Neural progenitor cell (in vitro differentiated cells): Measurements from ENCODE around the gene FRRS1. TPM values are rescaled to one million over a fixed set of nuclear protein-coding genes. Genes with fewer than 3 reads are reported as not detected.

Experiments
- DNase-seq: peaks from one replicate; pipeline ENCODE4 v3.0.0-alpha.2; 2016; ENCODE audit warnings: low spot score
- H2AFZ ChIP-seq: fragments of 200-600 bp; sonication (generic); replicated peaks from 2 replicates; pipeline ENCODE4 v1.6.1; 2016; ENCODE audit warnings: antibody characterized with exemption
- H3F3A ChIP-seq: fragments of 200-600 bp; sonication (generic); 2 replicates; pipeline ENCODE4 v1.6.1; 2016; ENCODE audit warnings: antibody characterized with exemption, low read depth
- H3K27ac ChIP-seq: fragments of 200-600 bp; sonication (generic); 2 replicates; pipeline ENCODE4 v1.5.1; 2016; ENCODE audit warnings: mild to moderate bottlenecking
- H3K27me3 ChIP-seq: fragments of 200-600 bp; sonication (generic); 2 replicates; pipeline ENCODE4 v1.6.1; 2016; ENCODE audit warnings: mild to moderate bottlenecking, moderate library complexity
- H3K36me3 ChIP-seq: fragments of 200-600 bp; sonication (generic); 2 replicates; pipeline ENCODE4 v1.5.1; 2016
- H3K4me1 ChIP-seq: fragments of 200-600 bp; sonication (generic); 2 replicates; pipeline ENCODE4 v1.6.1; 2016; ENCODE audit warnings: mixed run types
- H3K4me2 ChIP-seq: fragments of 200-600 bp; sonication (generic); 2 replicates; pipeline ENCODE4 v1.6.1; 2016
- H3K4me3 ChIP-seq: fragments of 200-600 bp; sonication (generic); 2 replicates; pipeline ENCODE4 v1.5.1; 2016
- H3K79me2 ChIP-seq: fragments of 200-600 bp; sonication (generic); 2 replicates; pipeline ENCODE4 v1.6.1; 2016; ENCODE audit warnings: low read depth
- H3K9ac ChIP-seq: fragments of 200-600 bp; sonication (generic); 2 replicates; pipeline ENCODE4 v1.6.1; 2016
- H3K9me3 ChIP-seq: fragments of 200-600 bp; sonication (generic); 2 replicates; pipeline ENCODE4 v1.5.1; 2016; ENCODE audit warnings: low read depth
- H4K20me1 ChIP-seq: fragments of 200-600 bp; sonication (generic); 2 replicates; pipeline ENCODE4 v1.6.1; 2016; ENCODE audit warnings: low read depth
- H3K27ac Mint-ChIP-seq: 3 replicates; pipeline ENCODE4 v1.8.0; 2021; ENCODE audit warnings: mixed read lengths
- H3K27me3 Mint-ChIP-seq: 2 replicates; pipeline ENCODE4 v1.8.0; 2022; ENCODE audit warnings: low read depth, mild to moderate bottlenecking, inconsistent platforms, moderate library complexity, mixed read lengths; ENCODE audit not compliant: insufficient read depth
- H3K36me3 Mint-ChIP-seq: 3 replicates; pipeline ENCODE4 v1.8.0; 2021; ENCODE audit warnings: mixed read lengths
- H3K4me1 Mint-ChIP-seq: 3 replicates; pipeline ENCODE4 v1.8.0; 2021; ENCODE audit warnings: mixed read lengths
- H3K4me3 Mint-ChIP-seq: 3 replicates; pipeline ENCODE4 v1.8.0; 2021; ENCODE audit warnings: mild to moderate bottlenecking, moderate library complexity, mixed read lengths
- H3K9me3 Mint-ChIP-seq: 3 replicates; pipeline ENCODE4 v1.8.0; 2020; ENCODE audit warnings: mixed read lengths
- EZH2 ChIP-seq: fragments of 200-600 bp; sonication (generic); IDR thresholded peaks from 2 replicates; pipeline ENCODE4 v1.6.1; 2017; ENCODE audit warnings: antibody characterized with exemption, mild to moderate bottlenecking, moderate library complexity
- EZH2phosphoT487 ChIP-seq: fragments of 200-600 bp; sonication (generic); IDR thresholded peaks from 2 replicates; pipeline ENCODE4 v1.6.1; 2017; ENCODE audit warnings: antibody characterized with exemption
- total RNA-seq: library from RNA; depleted of rRNA; stranded (reverse); fragments of >200 nt; gene quantifications from 2 replicates; pipeline ENCODE4 v1.2.3, GENCODE V29; 2015; ENCODE audit warnings: low replicate concordance
- TF ChIP-seq, protein P1 (sequence below): fragments of 200-600 bp; sonication (generic); IDR thresholded peaks from 2 replicates; pipeline ENCODE4 v1.5.1; 2017; ENCODE audit warnings: antibody characterized with exemption, mild to moderate bottlenecking

The FRRS1 gene
- total RNA-seq, 1 donor from 2014 or later = 5.1 TPM

DNA sequence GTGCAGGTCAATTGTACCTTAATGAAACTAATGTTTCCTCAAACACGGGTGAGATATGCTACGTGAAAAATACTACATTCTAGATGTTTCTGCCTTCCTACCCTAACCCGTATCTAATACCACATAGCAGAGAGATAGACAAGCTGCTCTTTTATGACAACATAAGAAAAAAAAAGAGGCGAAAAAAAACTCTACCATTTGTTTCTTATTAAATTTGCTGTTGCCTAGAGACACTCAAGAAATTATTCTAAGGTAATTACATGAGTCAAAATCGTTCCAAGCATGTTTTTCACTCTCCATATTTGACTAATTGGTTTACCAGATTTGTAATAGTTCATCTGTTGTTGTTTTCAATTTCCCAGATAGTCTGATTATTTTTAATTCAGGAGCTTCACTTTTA, 93.1 kb downstream of the FRRS1 start:
- H3K36me3 Mint-ChIP-seq = no peaks in the 10 kb centered on the region
- H3K4me3 ChIP-seq = no peak overlapping the region
- no peak overlapping the region for H3K27ac Mint-ChIP-seq
- TF ChIP-seq, protein P1, sequence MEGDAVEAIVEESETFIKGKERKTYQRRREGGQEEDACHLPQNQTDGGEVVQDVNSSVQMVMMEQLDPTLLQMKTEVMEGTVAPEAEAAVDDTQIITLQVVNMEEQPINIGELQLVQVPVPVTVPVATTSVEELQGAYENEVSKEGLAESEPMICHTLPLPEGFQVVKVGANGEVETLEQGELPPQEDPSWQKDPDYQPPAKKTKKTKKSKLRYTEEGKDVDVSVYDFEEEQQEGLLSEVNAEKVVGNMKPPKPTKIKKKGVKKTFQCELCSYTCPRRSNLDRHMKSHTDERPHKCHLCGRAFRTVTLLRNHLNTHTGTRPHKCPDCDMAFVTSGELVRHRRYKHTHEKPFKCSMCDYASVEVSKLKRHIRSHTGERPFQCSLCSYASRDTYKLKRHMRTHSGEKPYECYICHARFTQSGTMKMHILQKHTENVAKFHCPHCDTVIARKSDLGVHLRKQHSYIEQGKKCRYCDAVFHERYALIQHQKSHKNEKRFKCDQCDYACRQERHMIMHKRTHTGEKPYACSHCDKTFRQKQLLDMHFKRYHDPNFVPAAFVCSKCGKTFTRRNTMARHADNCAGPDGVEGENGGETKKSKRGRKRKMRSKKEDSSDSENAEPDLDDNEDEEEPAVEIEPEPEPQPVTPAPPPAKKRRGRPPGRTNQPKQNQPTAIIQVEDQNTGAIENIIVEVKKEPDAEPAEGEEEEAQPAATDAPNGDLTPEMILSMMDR = no peak
- TF ChIP-seq EZH2phosphoT487 = no peak
- no peak for TF ChIP-seq EZH2
- no peaks in the 10 kb centered on the region for H3K36me3 ChIP-seq
- H3K27me3 ChIP-seq = no peaks in the 10 kb centered on the region
- no peaks in the 10 kb centered on the region for H3K9me3 Mint-ChIP-seq
- H3K9ac ChIP-seq = no peak overlapping the region
- H2AFZ ChIP-seq = no peak overlapping the region
- H4K20me1 ChIP-seq = no peaks in the 10 kb centered on the region
- H3K9me3 ChIP-seq = no peaks in the 10 kb centered on the region
- H3K27ac ChIP-seq = no peak overlapping the region
- H3F3A ChIP-seq = no peaks in the 10 kb centered on the region
- DNase-seq = no peak
- peaks cover 9% of the 10 kb centered on the region for H3K4me1 ChIP-seq
- no peaks in the 10 kb centered on the region for H3K79me2 ChIP-seq
- no peak overlapping the region for H3K4me3 Mint-ChIP-seq
- peaks cover 2% of the 10 kb centered on the region for H3K27me3 Mint-ChIP-seq
- peaks cover 36% of the 10 kb centered on the region for H3K4me1 Mint-ChIP-seq
- no peak overlapping the region for H3K4me2 ChIP-seq

DNA sequence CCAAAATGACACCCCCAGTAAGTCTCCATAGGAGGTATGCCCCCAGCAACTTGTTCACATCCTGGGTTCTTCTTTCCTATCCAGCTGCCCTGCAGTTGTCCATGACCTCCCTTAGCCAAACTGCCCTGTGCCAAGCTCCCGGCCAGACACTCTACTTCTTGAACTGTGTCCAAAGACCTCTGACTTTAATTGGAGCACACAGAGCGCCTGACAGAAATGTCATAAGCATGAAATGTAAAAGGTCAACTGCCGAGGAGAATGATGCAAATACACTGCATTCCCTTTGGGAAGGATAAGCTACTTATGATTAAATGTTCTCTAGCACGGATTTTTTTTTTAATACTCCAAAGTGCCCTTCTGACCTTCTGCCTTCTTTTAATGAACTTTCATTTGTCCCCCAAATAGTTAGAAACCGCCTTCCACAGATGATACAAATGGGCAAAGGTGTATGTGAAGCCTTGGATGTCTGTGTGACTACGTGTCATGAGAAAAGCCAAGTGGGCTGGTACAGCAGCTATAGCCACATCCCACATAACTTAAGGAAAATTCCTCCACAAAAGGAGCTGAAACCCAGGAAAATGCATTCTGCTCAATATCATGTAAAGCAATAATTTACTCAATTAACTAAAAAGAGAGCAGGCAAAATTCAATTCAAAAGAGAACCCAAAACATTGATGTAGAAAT, 93.8 kb downstream of the FRRS1 start:
- Histone ChIP-seq H3K36me3 (no peaks in the 10 kb centered on the region), H3K27me3 (no peaks in the 10 kb centered on the region), H3K9ac (no peak overlapping the region), H3K4me3 (no peak overlapping the region), H3K4me1 (peaks cover 9% of the 10 kb centered on the region), H3F3A (no peaks in the 10 kb centered on the region), H4K20me1 (no peaks in the 10 kb centered on the region), H3K79me2 (no peaks in the 10 kb centered on the region), H3K4me2 (no peak overlapping the region), H2AFZ (no peak overlapping the region), H3K9me3 (no peaks in the 10 kb centered on the region), H3K27ac (no peak overlapping the region)
- Mint-ChIP-seq H3K36me3 (no peaks in the 10 kb centered on the region), H3K4me3 (no peak overlapping the region), H3K27me3 (peaks cover 2% of the 10 kb centered on the region), H3K9me3 (no peaks in the 10 kb centered on the region), H3K27ac (peak overlapping the region; percentile 58), H3K4me1 (peaks cover 36% of the 10 kb centered on the region)
- TF ChIP-seq EZH2phosphoT487 = no peak
- TF ChIP-seq EZH2 = no peak
- TF ChIP-seq, protein P1 = no peak
- DNase-seq = no peak

DNA sequence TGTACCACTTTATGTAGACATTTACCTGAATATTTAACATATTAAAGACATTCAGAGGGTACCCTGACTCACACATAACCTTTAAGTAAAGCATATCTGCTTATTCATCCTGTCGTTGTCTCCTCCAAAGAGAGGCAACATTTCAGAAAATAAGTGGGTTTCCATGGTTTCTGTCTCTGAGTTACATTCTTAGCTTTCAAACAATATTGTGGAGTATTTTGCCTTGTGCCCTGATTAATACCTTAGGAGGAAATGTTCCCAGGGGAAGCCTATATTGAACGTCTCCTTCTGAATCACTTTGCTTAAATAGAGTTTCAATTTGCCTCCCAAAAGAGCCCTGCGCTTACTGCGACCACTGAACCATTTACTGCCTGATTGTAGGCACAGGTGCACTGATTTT, 94.4 kb downstream of the FRRS1 start:
- Histone ChIP-seq H3K79me2 (no peaks in the 10 kb centered on the region), H3K36me3 (no peaks in the 10 kb centered on the region), H3K9ac (no peak overlapping the region), H3F3A (no peaks in the 10 kb centered on the region), H3K4me1 (peaks cover 9% of the 10 kb centered on the region), H3K4me2 (no peak overlapping the region), H3K9me3 (no peaks in the 10 kb centered on the region), H3K27ac (no peak overlapping the region), H2AFZ (no peak overlapping the region), H3K4me3 (no peak overlapping the region), H4K20me1 (no peaks in the 10 kb centered on the region), H3K27me3 (no peaks in the 10 kb centered on the region)
- no peaks in the 10 kb centered on the region for H3K36me3 Mint-ChIP-seq
- TF ChIP-seq EZH2 (no peak), EZH2phosphoT487 (no peak)
- TF ChIP-seq, protein P1 = no peak
- H3K4me3 Mint-ChIP-seq = no peak overlapping the region
- H3K9me3 Mint-ChIP-seq = no peaks in the 10 kb centered on the region
- peak overlapping the region; percentile 58 for H3K27ac Mint-ChIP-seq
- peaks cover 36% of the 10 kb centered on the region for H3K4me1 Mint-ChIP-seq
- H3K27me3 Mint-ChIP-seq = peaks cover 2% of the 10 kb centered on the region
- no peak for DNase-seq
